Psoas muscle (tissue), 8 donors: ENCODE data around the gene ACACB. TPM values are rescaled to one million over a fixed set of nuclear protein-coding genes. Genes with fewer than 3 reads are reported as not detected.

Source experiments
- ATAC-seq, 4 donors: fragments of 200-7000 bp; cut with Tn5 transposase; one replicate each; pipeline ENCODE4 v1.9.1; 2020; ENCODE audit warnings: moderate library complexity in 3 of 4, mild to moderate bottlenecking in 2 of 4
- DNase-seq, 2 donors: peaks; one replicate each; pipeline ENCODE4 v3.0.0-alpha.2; 2020
- H3K27ac ChIP-seq: fragments of 200-600 bp; one replicate; pipeline ENCODE4 v1.8.0; 2022
- H3K27me3 ChIP-seq, 3 donors: fragments of 200-600 bp in 1 of 3; one replicate each; pipeline versions ENCODE4 v1.6.1 to v1.8.0; 2013 to 2022; ENCODE audit warnings: low read length in 2 of 3, mild to moderate bottlenecking in 2 of 3, moderate library complexity in 1 of 3; ENCODE audit not compliant: insufficient read depth in 3 of 3
- H3K36me3 ChIP-seq, 2 donors: fragments of 200-600 bp in 1 of 2; one replicate each; pipeline versions ENCODE4 v1.6.1 to v1.8.0; 2013 to 2022; ENCODE audit warnings: low read depth in 1 of 2, mild to moderate bottlenecking in 1 of 2, moderate library complexity in 1 of 2; ENCODE audit not compliant: insufficient read depth in 1 of 2
- H3K4me1 ChIP-seq: fragments of 200-600 bp; one replicate; pipeline ENCODE4 v1.8.0; 2022
- H3K4me3 ChIP-seq: fragments of 200-600 bp; one replicate; pipeline ENCODE4 v1.8.0; 2022; ENCODE audit warnings: mild to moderate bottlenecking
- H3K9me3 ChIP-seq: fragments of 200-600 bp; one replicate; pipeline ENCODE4 v1.8.0; 2022
- CTCF ChIP-seq: fragments of 200-600 bp; IDR thresholded peaks from one replicate; pipeline ENCODE4 v1.8.0; 2022; ENCODE audit warnings: antibody characterized with exemption
- WGBS, 3 donors: extraction: QIAGEN DNeasy Blood & Tissue Kit; methylation state at CpG; one replicate each; pipeline versions ENCODE4 v1.1.6 to v1.1.7; 2013; 5-methylcytosine and 5-hydroxymethylcytosine counted together
- intact Hi-C, 2 donors: fragments of 100-400 bp; cut with DNase I; formaldehyde crosslinking; loops; one replicate each; pipeline versions ENCODE4 v1.11.0 to v1.14.2; 2022
- polyA plus RNA-seq, 3 donors: library from polyadenylated mRNA; stranded (reverse); fragments of 200-250 nt; gene quantifications; one replicate each; pipeline ENCODE4 v1.2.3, GENCODE V29; 2013
- total RNA-seq, 4 donors: library from RNA; stranded (reverse); fragmentation: NEBNext Ultra II Directional in 2 of 4; extraction: Animal tissue kit (Norgen Biotek cat#: 25700) in 2 of 4; gene quantifications; one replicate each; pipeline versions ENCODE4 v1.2.1 to v1.2.4, GENCODE V29; 2021 to 2023
- donor health status: healthy with polysubstance abuse.
- donor health status: DM: no; HTN: no; CAD: no; lungs with moderate emphysema.
- donor health status: Bipolar disorder and iron deficiency.
- donor health status: healthy.
- donor health status: DM: yes; HTN: yes; CAD: no.
- donor health status: DM: no; HTN: no; CAD: no.
- donor health status: DM: no; HTN: no; CAD: no.
- donor health status: DM: yes; HTN: yes; CAD: no.

Gene ACACB
- total and polyA plus RNA-seq, 7 donors = 27.0 to 503 (median 246) TPM

- peak in 2 of 4 donors; percentile 3 for ATAC-seq
- Histone ChIP-seq H3K27me3 (no peaks in the 10 kb centered on the region), H3K4me3 (no peak overlapping the region), H3K36me3 (peaks cover 23 to 98% of the 10 kb centered on the region in 2 donors), H3K9me3 (peaks cover 8% of the 10 kb centered on the region), H3K4me1 (peaks cover 10% of the 10 kb centered on the region), H3K27ac (no peak overlapping the region)
- DNase-seq = no peak
- TF ChIP-seq CTCF = no peak
- WGBS, 3 donors = 79 to 81% (median 79%) methylated on average over 6 of the region's 6 CpGs
- intact Hi-C loops = no loop called here
These were observed 141.8 kb downstream of the ACACB start for GRCh38 chr12:109258201-109258600.

GRCh38 chr12:109258607-109259544 lies 142.5 kb downstream of the ACACB start:
- Histone ChIP-seq H3K27ac (peak overlapping the region; percentile 10), H3K36me3 (peaks cover 23 to 98% of the 10 kb centered on the region in 2 donors), H3K27me3 (no peaks in the 10 kb centered on the region), H3K4me1 (peaks cover 10% of the 10 kb centered on the region), H3K4me3 (no peak overlapping the region), H3K9me3 (peaks cover 2% of the 10 kb centered on the region)
- DNase-seq (peak; percentile 79 to 90), ATAC-seq (peak; percentile 63 to 96 (median 78))
- no peak for TF ChIP-seq CTCF
- intact Hi-C loops = no loop called here
- 36 to 49% (median 48%) methylated on average over 16 of the region's 16 CpGs for WGBS, 3 donors

GRCh38 chr12:109259545-109259895 lies 143.1 kb downstream of the ACACB start:
- 62 to 83% (median 64%) methylated on average over 1 of the region's 1 CpG for WGBS, 3 donors
- H3K27ac ChIP-seq = no peak overlapping the region
- H3K4me3 ChIP-seq = no peak overlapping the region
- DNase-seq = no peak
- intact Hi-C loops = no loop called here
- H3K4me1 ChIP-seq = peaks cover 10% of the 10 kb centered on the region
- no peaks in the 10 kb centered on the region for H3K9me3 ChIP-seq
- no peak for TF ChIP-seq CTCF
- peaks cover 21 to 98% of the 10 kb centered on the region in 2 donors for H3K36me3 ChIP-seq
- no peak for ATAC-seq
- no peaks in the 10 kb centered on the region for H3K27me3 ChIP-seq

GRCh38 chr12:109261087-109261486 lies 144.7 kb downstream of the ACACB start:
- DNase-seq (no peak), ATAC-seq (no peak)
- Histone ChIP-seq H3K4me3 (no peak overlapping the region), H3K9me3 (no peaks in the 10 kb centered on the region), H3K4me1 (peaks cover 10% of the 10 kb centered on the region), H3K36me3 (peaks cover 25 to 98% of the 10 kb centered on the region in 2 donors), H3K27ac (no peak overlapping the region), H3K27me3 (no peaks in the 10 kb centered on the region)
- TF ChIP-seq CTCF = no peak
- intact Hi-C loops = loop anchor here in 1 of 2 donors (5.0 kb wide), 1 partner anchor 149 kb away; no protein-coding TSS in a partner anchor
- WGBS, 3 donors = 95 to 100% (median 100%) methylated on average over 1 of the region's 1 CpG
